T-helper 2 cell treated with Interferon-gamma antibody and Interleukin-4, amounts not matched to agents 100 ng/mL and 5 ng/mL, for 36 hours (primary cell): ENCODE measurements around the gene LY6G6D. TPM values are rescaled to one million over a fixed set of nuclear protein-coding genes. Genes with fewer than 3 reads are reported as not detected.

Source experiments
- intact Hi-C: fragments of 100-400 bp; cut with micrococcal nuclease; formaldehyde crosslinking; loops from one replicate; pipeline ENCODE4 v1.15.1; 2023
- total RNA-seq: library from RNA; stranded (reverse); gene quantifications from 2 replicates; pipeline ENCODE4 v1.2.3, GENCODE V29; 2022

LY6G6D gene
- not detected in 2 replicates for total RNA-seq

- intact Hi-C loops: no loop called here
These were observed at the start of gene LY6G6D for GRCh38 chr6:31715022-31715958. Gene LY6G6D, plus strand, starts transcription at chr6:31715348. Its CDS starts 8 bp downstream, at chr6:31715356.

DNA sequence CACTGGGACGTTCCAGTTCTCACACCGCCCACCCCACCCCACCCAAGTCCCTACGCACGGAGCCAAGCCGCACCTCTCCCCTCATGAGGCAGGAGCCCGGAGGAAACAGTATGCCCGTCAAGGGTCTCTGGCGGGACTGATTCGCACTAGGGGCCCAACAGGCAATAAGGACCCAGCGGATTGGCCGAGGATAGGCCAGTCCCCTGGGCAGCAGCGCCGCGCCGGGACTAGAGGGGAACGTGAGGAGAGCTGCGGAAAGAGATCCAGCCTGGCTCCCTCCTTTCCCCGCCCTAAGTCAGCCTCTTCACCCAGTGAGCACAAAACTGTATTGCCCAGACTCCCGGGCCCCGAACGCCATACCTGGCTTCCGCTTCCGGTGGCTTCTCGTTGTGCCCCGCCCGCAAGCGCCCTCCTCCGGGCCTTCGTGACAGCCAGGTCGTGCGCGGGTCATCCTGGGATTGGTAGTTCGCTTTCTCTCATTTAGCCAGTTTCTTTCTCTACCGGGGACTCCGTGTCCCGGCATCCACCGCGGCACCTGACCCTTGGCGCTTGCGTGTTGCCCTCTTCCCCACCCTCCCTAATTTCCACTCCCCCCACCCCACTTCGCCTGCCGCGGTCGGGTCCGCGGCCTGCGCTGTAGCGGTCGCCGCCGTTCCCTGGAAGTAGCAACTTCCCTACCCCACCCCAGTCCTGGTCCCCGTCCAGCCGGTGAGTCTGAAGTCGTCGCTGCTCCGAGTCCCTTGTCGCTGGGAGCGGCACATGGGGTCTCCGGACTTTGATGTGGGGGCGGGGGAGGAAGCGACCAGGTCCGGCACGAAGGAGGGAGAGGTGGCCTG is 49.4 kb upstream of the LY6G6D start, which contains the start of gene CSNK2B:
TSS of gene CSNK2B (plus strand) at position 580 of the 836 bp plus-strand sequence. CDS start 752 bp downstream, outside the sequence.
- intact Hi-C loops: loop anchor here (1.0 to 10.0 kb wide), 11 partner anchors 13 to 509 kb away; partner anchors contain the start of genes AGPAT1, ATP6V1G2, BAG6 and NELFE

DNA sequence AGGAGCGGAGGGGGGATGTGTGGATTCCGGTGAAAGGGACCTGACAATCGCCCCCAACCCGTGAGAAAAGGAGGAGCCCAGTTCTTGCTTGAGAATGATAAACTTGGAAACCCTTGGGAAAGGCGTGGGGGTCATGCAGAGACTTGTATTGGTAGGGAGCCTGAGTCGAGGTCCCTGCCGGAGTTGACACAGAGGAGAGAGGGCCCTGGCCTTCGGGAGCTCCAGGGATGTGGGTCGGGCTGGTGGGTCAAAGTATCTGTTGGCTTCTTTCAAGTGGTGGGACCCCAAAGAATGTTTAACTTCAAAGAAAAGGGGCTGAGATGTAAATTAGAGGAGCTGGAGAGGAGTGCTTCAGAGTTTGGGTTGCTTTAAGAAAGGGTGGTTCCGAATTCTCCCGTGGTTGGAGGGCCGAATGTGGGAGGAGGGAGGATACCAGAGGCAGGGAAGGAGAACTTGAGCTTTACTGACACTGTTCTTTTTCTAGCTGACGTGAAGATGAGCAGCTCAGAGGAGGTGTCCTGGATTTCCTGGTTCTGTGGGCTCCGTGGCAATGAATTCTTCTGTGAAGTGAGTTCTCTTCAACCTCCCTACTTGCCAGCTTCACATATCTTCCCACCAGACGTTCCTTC is 48.7 kb upstream of the LY6G6D start:
- intact Hi-C loops: loop anchor here (5.0 to 10.0 kb wide), 3 partner anchors 131 to 508 kb away; partner anchors contain the start of genes AGPAT1, NELFE, RNF5 and SKIC2

DNA sequence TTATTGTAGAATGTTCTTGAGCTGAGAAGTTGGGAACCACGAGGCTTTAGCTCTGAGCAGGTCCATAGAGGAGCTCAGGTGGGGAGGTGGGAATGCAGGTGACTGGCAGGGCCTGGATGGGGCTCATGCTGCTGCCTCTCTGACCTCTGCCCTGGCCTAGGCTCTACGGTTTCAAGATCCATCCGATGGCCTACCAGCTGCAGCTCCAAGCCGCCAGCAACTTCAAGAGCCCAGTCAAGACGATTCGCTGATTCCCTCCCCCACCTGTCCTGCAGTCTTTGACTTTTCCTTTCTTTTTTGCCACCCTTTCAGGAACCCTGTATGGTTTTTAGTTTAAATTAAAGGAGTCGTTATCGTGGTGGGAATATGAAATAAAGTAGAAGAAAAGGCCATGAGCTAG is 45.5 kb upstream of the LY6G6D start, which contains the start of gene LY6G5B:
TSS of gene LY6G5B (plus strand) at position 301 of the 400 bp plus-strand sequence. CDS start 975 bp downstream, outside the sequence.
- intact Hi-C loops: loop anchor here (5.0 to 10.0 kb wide), 3 partner anchors 128 to 505 kb away; partner anchors contain the start of genes AGPAT1, NELFE, RNF5 and SKIC2

DNA sequence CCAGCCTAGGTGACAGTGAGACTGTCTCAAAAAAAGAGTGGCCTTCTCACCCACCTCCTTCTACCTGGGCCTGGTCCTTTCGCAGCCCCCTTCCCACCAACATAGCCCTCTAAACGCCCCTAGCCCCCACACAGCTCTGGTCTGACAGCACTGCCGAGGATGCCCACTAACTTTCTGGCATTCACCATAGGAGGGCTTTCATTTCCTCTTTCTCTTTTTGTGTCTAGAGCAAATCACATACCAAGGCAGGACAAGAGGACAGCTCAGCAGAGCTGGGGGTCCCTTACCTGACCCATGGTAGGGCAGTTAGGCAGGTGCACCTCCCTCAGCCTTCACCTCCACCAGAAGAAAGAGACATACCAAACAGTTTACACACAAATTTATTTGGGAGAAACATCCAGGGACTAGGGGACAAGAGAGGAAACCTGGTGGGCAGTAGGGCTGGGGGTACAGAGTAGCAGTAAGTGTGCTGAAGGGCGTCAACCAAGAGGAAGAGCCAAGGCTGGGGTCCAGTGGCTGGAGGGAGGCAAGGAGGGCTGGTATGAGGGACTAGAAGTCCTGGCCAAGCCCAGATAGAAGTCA is 38.7 kb upstream of the LY6G6D start:
- intact Hi-C loops: loop anchor here (2.0 kb wide), 1 partner anchor 26 kb away; the partner anchor contains the start of gene ABHD16A

GRCh38 chr6:31676904-31677303 is 38.2 kb upstream of the LY6G6D start:
- intact Hi-C loops: loop anchor here (2.0 kb wide), 1 partner anchor 26 kb away; the partner anchor contains the start of gene ABHD16A

GRCh38 chr6:31677955-31678354 is 37.2 kb upstream of the LY6G6D start:
- intact Hi-C loops: loop anchor here (2.0 kb wide), 1 partner anchor 25 kb away; the partner anchor contains the start of gene ABHD16A

GRCh38 chr6:31680226-31681134 is 34.7 kb upstream of the LY6G6D start, which contains the start of gene LY6G5C:
Gene LY6G5C, minus strand, starts transcription at chr6:31681067. Its CDS starts 694 bp downstream, at chr6:31680373.
- intact Hi-C loops: loop anchor here (2.0 kb wide), 2 partner anchors 48 to 150 kb away; partner anchors contain the start of gene DDAH2

GRCh38 chr6:31681135-31681671 is 33.9 kb upstream of the LY6G6D start:
- intact Hi-C loops: loop anchor here (2.0 kb wide), 2 partner anchors 48 to 150 kb away; partner anchors contain the start of gene DDAH2

- intact Hi-C loops: no loop called here
These were observed 31.6 kb upstream of the LY6G6D start for GRCh38 chr6:31683591-31683990.

DNA sequence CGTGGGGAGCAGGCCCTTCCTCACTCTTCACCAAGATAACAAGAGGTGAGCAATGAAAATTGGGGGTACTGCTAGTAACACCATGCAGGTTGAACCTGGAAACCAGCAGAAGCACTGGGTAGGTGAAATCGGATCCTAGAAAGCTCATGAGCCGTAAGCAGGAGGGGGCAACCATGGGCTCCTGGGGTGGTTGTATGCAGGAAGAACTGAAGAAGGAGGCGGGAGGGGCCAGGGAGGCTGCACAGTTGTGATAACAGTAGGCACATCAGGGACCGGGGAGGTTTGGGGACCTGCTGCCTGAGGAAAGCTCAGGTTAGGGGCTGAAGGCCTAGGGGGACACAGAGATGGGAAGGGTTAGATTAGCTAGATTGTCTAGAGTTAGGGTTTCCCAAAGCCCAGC is 28.7 kb upstream of the LY6G6D start:
- intact Hi-C loops: no loop called here

DNA sequence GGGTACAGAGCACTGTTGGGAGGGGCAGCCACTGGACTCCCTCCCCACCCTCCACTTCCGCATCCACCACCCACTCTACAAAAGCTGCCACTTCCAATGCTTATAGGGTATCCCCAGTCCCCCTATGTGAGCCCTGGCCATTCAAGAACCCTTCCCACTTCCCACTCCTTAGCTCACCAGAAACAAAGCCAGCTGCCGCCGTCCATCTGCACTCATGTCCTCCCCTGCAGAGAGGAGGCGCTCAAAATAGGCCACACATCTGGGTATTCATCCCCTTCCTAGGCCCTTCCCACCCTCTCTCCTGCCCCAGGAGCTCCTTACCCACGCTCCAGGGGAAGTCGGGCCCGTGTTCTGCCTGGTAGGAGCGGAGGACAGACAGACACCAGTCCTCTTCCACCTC is 27.8 kb upstream of the LY6G6D start:
- intact Hi-C loops: no loop called here

- intact Hi-C loops: no loop called here
These were observed 27.1 kb upstream of the LY6G6D start for GRCh38 chr6:31687860-31688693.

- intact Hi-C loops: no loop called here
These were observed 25.7 kb upstream of the LY6G6D start for GRCh38 chr6:31689249-31690110.

- intact Hi-C loops: no loop called here
These were observed 24.7 kb upstream of the LY6G6D start for GRCh38 chr6:31690231-31691077.

- intact Hi-C loops: no loop called here
These were observed 24.1 kb upstream of the LY6G6D start for GRCh38 chr6:31691078-31691463.
